Mucosa of stomach (tissue), 1 donor: ENCODE results near the gene B3GAT1.

Experiments
- H3K27me3 ChIP-seq: one replicate; pipeline ENCODE4 v1.7.0; 2013; ENCODE audit warnings: mild to moderate bottlenecking, low read length; ENCODE audit not compliant: control insufficient read depth, insufficient read depth
- H3K36me3 ChIP-seq: one replicate; pipeline ENCODE4 v1.7.0; 2013; ENCODE audit warnings: low read length; ENCODE audit not compliant: control insufficient read depth, insufficient read depth
- H3K4me1 ChIP-seq: one replicate; pipeline ENCODE4 v1.7.0; 2013; ENCODE audit warnings: mild to moderate bottlenecking, low read length; ENCODE audit not compliant: control insufficient read depth, insufficient read depth
- H3K4me3 ChIP-seq: one replicate; pipeline ENCODE4 v1.7.0; 2013; ENCODE audit warnings: low read length
- H3K9ac ChIP-seq: one replicate; pipeline ENCODE4 v1.7.0; 2013; ENCODE audit warnings: mild to moderate bottlenecking, low read length, moderate library complexity
- H3K9me3 ChIP-seq: one replicate; pipeline ENCODE4 v1.7.0; 2013; ENCODE audit warnings: mild to moderate bottlenecking, low read length, moderate library complexity; ENCODE audit not compliant: control insufficient read depth
- donor health status: Pancreatic carcinoma.

B3GAT1 gene

GRCh38 chr11:134361661-134362060, 50.4 kb downstream of the B3GAT1 start:
- Histone ChIP-seq H3K27me3 (no peaks in the 10 kb centered on the region), H3K9ac (no peak overlapping the region), H3K4me1 (no peaks in the 10 kb centered on the region), H3K4me3 (no peak overlapping the region), H3K36me3 (no peaks in the 10 kb centered on the region), H3K9me3 (no peaks in the 10 kb centered on the region)

- Histone ChIP-seq H3K36me3 (no peaks in the 10 kb centered on the region), H3K4me3 (no peak overlapping the region), H3K27me3 (no peaks in the 10 kb centered on the region), H3K9ac (no peak overlapping the region), H3K4me1 (no peaks in the 10 kb centered on the region), H3K9me3 (no peaks in the 10 kb centered on the region)
Observed at GRCh38 chr11:134360050-134360835, 51.8 kb downstream of the B3GAT1 start.

GRCh38 chr11:134359646-134360045, 52.4 kb downstream of the B3GAT1 start:
- no peaks in the 10 kb centered on the region for H3K9me3 ChIP-seq
- H3K4me1 ChIP-seq, result no peaks in the 10 kb centered on the region
- H3K9ac ChIP-seq, result no peak overlapping the region
- H3K27me3 ChIP-seq, result no peaks in the 10 kb centered on the region
- H3K36me3 ChIP-seq, result no peaks in the 10 kb centered on the region
- H3K4me3 ChIP-seq, result no peak overlapping the region

- Histone ChIP-seq H3K4me3 (no peak overlapping the region), H3K27me3 (no peaks in the 10 kb centered on the region), H3K4me1 (no peaks in the 10 kb centered on the region), H3K9ac (no peak overlapping the region), H3K36me3 (no peaks in the 10 kb centered on the region), H3K9me3 (no peaks in the 10 kb centered on the region)
Observed at GRCh38 chr11:134358856-134359490, 53.1 kb downstream of the B3GAT1 start.

GRCh38 chr11:134358165-134358855, 53.7 kb downstream of the B3GAT1 start:
- Histone ChIP-seq H3K9me3 (no peaks in the 10 kb centered on the region), H3K27me3 (no peaks in the 10 kb centered on the region), H3K9ac (no peak overlapping the region), H3K4me1 (no peaks in the 10 kb centered on the region), H3K4me3 (no peak overlapping the region), H3K36me3 (no peaks in the 10 kb centered on the region)

- no peaks in the 10 kb centered on the region for H3K27me3 ChIP-seq
- no peaks in the 10 kb centered on the region for H3K9me3 ChIP-seq
- no peaks in the 10 kb centered on the region for H3K4me1 ChIP-seq
- no peak overlapping the region for H3K4me3 ChIP-seq
- H3K36me3 ChIP-seq, result no peaks in the 10 kb centered on the region
- no peak overlapping the region for H3K9ac ChIP-seq
Observed at GRCh38 chr11:134357545-134357839, 54.5 kb downstream of the B3GAT1 start.

GRCh38 chr11:134356656-134357544, 55.1 kb downstream of the B3GAT1 start:
- Histone ChIP-seq H3K4me3 (no peak overlapping the region), H3K4me1 (no peaks in the 10 kb centered on the region), H3K27me3 (no peaks in the 10 kb centered on the region), H3K9ac (no peak overlapping the region), H3K36me3 (no peaks in the 10 kb centered on the region), H3K9me3 (no peaks in the 10 kb centered on the region)

- no peak overlapping the region for H3K9ac ChIP-seq
- H3K4me1 ChIP-seq, result no peaks in the 10 kb centered on the region
- H3K36me3 ChIP-seq, result no peaks in the 10 kb centered on the region
- H3K4me3 ChIP-seq, result no peak overlapping the region
- H3K9me3 ChIP-seq, result no peaks in the 10 kb centered on the region
- no peaks in the 10 kb centered on the region for H3K27me3 ChIP-seq
Observed at GRCh38 chr11:134355656-134356055, 56.4 kb downstream of the B3GAT1 start.

GRCh38 chr11:134355136-134355535, 56.9 kb downstream of the B3GAT1 start:
- no peaks in the 10 kb centered on the region for H3K4me1 ChIP-seq
- no peak overlapping the region for H3K4me3 ChIP-seq
- H3K27me3 ChIP-seq, result no peaks in the 10 kb centered on the region
- H3K9ac ChIP-seq, result no peak overlapping the region
- no peaks in the 10 kb centered on the region for H3K36me3 ChIP-seq
- no peaks in the 10 kb centered on the region for H3K9me3 ChIP-seq

GRCh38 chr11:134352111-134352510, 59.9 kb downstream of the B3GAT1 start:
- Histone ChIP-seq H3K4me1 (no peaks in the 10 kb centered on the region), H3K27me3 (no peaks in the 10 kb centered on the region), H3K9me3 (no peaks in the 10 kb centered on the region), H3K4me3 (no peak overlapping the region), H3K36me3 (no peaks in the 10 kb centered on the region), H3K9ac (no peak overlapping the region)

GRCh38 chr11:134350381-134350780, 61.7 kb downstream of the B3GAT1 start:
- H3K4me3 ChIP-seq, result no peak overlapping the region
- no peaks in the 10 kb centered on the region for H3K27me3 ChIP-seq
- H3K4me1 ChIP-seq, result no peaks in the 10 kb centered on the region
- H3K9me3 ChIP-seq, result no peaks in the 10 kb centered on the region
- H3K9ac ChIP-seq, result no peak overlapping the region
- no peaks in the 10 kb centered on the region for H3K36me3 ChIP-seq
